HG03135 (cell line): ENCODE results near the gene C15orf40.
"Not testable (repeated sequence)": the region's sequence is repeated elsewhere in the genome, so short reads cannot be mapped to it uniquely, and the experiment has no call there.

Experiments
- ATAC-seq: cut with Tn5 transposase; IDR thresholded peaks from one replicate; pipeline ENCODE4 v1.9.1; 2021; ENCODE audit warnings: mild to moderate bottlenecking, moderate library complexity; ENCODE audit not compliant: unreplicated experiment

The C15orf40 gene

GRCh38 chr15:82952158-82953081 lies 59.0 kb downstream of the C15orf40 start, which contains the start of gene HOMER2:
TSS of gene HOMER2 (minus strand) at chr15:82952720. CDS start at chr15:82952535, 185 bp downstream.
- no peak for ATAC-seq

GRCh38 chr15:82951472-82952157 lies 59.8 kb downstream of the C15orf40 start:
- ATAC-seq: no peak

- ATAC-seq: peak; percentile 52
These were observed 60.6 kb downstream of the C15orf40 start for GRCh38 chr15:82950746-82951370.

- ATAC-seq: no peak
These were observed 61.1 kb downstream of the C15orf40 start for GRCh38 chr15:82950295-82950694.

GRCh38 chr15:82946155-82946701 lies 65.2 kb downstream of the C15orf40 start:
- no peak for ATAC-seq

GRCh38 chr15:82945326-82945725 lies 66.1 kb downstream of the C15orf40 start:
- no peak for ATAC-seq

- ATAC-seq: no peak
These were observed 66.6 kb downstream of the C15orf40 start for GRCh38 chr15:82944821-82945220.

- no peak for ATAC-seq
These were observed 67.4 kb downstream of the C15orf40 start for GRCh38 chr15:82944056-82944455.

GRCh38 chr15:82943176-82943575 lies 68.3 kb downstream of the C15orf40 start:
- ATAC-seq: no peak

- no peak for ATAC-seq
These were observed 68.7 kb downstream of the C15orf40 start for GRCh38 chr15:82942691-82943090.

- not testable (repeated sequence) for ATAC-seq
These were observed 71.8 kb downstream of the C15orf40 start for GRCh38 chr15:82939678-82940077.
